NCI-H2196 (cell line): ENCODE results near the gene FIBCD1.

ENCODE experiments used
- DNase-seq: peaks from one replicate; lab custom pipeline; 2025; ENCODE audit not compliant: unreplicated experiment; lab: John Stamatoyannopoulos, UW

FIBCD1 gene

GRCh38 chr9:130937146-130938076 lies 1.6 kb downstream of the FIBCD1 start:
- no peak for DNase-seq

- peak; percentile 57 for DNase-seq
These were observed 2.5 kb downstream of the FIBCD1 start for GRCh38 chr9:130936285-130937117.

GRCh38 chr9:130935648-130936271 lies 3.3 kb downstream of the FIBCD1 start:
- no peak for DNase-seq

- DNase-seq: no peak
These were observed 4.1 kb downstream of the FIBCD1 start for GRCh38 chr9:130934702-130935647.

GRCh38 chr9:130934246-130934645 lies 4.8 kb downstream of the FIBCD1 start:
- no peak for DNase-seq

GRCh38 chr9:130933114-130934046 lies 5.7 kb downstream of the FIBCD1 start:
- DNase-seq: no peak

GRCh38 chr9:130932255-130933079 lies 6.6 kb downstream of the FIBCD1 start:
- no peak for DNase-seq

GRCh38 chr9:130931508-130932254 lies 7.4 kb downstream of the FIBCD1 start:
- DNase-seq: no peak

GRCh38 chr9:130930804-130931349 lies 8.2 kb downstream of the FIBCD1 start:
- no peak for DNase-seq

GRCh38 chr9:130930132-130930803 lies 8.8 kb downstream of the FIBCD1 start:
- no peak for DNase-seq

- no peak for DNase-seq
These were observed 9.4 kb downstream of the FIBCD1 start for GRCh38 chr9:130929571-130930038.

GRCh38 chr9:130927995-130928900 lies 10.8 kb downstream of the FIBCD1 start:
- peak; percentile 68 for DNase-seq

- DNase-seq: no peak
These were observed 11.7 kb downstream of the FIBCD1 start for GRCh38 chr9:130927338-130927737.

- no peak for DNase-seq
These were observed 13.9 kb downstream of the FIBCD1 start for GRCh38 chr9:130925050-130925678.

GRCh38 chr9:130924448-130924788 lies 14.6 kb downstream of the FIBCD1 start:
- no peak for DNase-seq
